ENCODE data around the gene ALK.

DNA sequence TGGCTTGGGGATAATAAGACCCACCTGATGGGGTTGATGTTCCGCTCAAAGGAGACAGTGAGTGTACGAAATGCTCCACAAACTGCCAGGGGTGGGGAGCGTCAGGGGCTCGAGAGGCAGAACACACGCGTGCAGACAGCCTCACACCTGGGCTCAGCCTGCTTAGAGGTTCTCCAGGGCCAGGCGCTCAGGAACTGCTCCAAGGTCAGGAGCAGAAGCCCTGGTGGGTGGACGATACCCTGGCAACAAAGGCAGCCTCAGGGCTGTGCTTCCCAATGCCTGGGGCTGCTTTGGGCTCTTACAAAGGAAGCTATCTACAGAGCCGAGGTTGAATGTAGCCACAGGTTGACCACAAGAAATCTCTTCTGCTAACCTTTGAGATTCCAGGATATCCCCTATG lies 691.7 kb downstream of the ALK start:
- TF ChIP-seq, protein P1, sequence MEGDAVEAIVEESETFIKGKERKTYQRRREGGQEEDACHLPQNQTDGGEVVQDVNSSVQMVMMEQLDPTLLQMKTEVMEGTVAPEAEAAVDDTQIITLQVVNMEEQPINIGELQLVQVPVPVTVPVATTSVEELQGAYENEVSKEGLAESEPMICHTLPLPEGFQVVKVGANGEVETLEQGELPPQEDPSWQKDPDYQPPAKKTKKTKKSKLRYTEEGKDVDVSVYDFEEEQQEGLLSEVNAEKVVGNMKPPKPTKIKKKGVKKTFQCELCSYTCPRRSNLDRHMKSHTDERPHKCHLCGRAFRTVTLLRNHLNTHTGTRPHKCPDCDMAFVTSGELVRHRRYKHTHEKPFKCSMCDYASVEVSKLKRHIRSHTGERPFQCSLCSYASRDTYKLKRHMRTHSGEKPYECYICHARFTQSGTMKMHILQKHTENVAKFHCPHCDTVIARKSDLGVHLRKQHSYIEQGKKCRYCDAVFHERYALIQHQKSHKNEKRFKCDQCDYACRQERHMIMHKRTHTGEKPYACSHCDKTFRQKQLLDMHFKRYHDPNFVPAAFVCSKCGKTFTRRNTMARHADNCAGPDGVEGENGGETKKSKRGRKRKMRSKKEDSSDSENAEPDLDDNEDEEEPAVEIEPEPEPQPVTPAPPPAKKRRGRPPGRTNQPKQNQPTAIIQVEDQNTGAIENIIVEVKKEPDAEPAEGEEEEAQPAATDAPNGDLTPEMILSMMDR (IDR thresholded peaks at IDR 0.05), result no peak
- no peak for TF ChIP-seq POLR2A (IDR thresholded peaks at IDR 0.05)

Measured in Peyer's patch (tissue), 4 donors.